Measurements from ENCODE around the gene SH3TC2. TPM values are rescaled to one million over a fixed set of nuclear protein-coding genes. Genes with fewer than 3 reads are reported as not detected.
"Not testable (repeated sequence)": the region's sequence is repeated elsewhere in the genome, so short reads cannot be mapped to it uniquely, and the experiment has no call there.

SH3TC2 gene
- total RNA-seq (2014; rRNA removed; shearing (Covaris generic)): 9.3 and 13.0 TPM in 2 replicates

DNA sequence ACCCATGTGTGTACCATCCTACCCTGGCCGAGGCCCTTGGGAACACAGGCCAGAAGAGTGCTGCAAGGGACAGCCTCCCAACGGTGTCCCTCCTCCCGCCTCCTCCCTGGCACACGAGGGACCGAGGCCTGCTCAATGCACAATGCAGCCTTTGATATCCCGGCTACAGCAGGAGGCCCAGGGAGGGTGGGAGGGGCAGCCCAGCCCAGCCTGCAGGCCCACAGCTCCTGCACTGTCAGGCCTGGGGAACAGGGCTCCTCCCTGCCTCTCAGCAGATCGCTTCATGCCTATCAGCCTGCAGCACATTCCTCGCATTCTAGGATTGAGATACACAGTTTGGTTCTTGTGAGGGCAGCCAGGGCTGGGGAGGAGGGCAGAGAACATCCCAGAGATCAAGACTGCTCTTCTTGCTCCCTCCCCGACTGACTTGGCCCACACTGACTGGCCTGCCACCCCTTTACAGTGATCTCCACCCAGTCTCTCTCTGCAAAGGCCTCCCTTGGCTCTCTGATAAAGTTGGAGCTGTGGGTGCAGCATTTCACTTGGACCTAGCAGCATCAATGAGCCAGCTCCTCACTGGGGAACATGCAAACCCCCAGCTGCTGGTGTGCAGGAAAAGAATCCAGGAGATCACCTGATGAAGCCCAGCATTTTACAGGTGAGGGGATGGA lies at the start of gene SH3TC2:
Gene SH3TC2, minus strand, starts transcription at position 46 of the 671 bp plus-strand sequence. Its CDS starts 40 bp downstream, at position 6.
- DNase-seq (ENCODE audit: low read depth): peak; percentile 91

DNA sequence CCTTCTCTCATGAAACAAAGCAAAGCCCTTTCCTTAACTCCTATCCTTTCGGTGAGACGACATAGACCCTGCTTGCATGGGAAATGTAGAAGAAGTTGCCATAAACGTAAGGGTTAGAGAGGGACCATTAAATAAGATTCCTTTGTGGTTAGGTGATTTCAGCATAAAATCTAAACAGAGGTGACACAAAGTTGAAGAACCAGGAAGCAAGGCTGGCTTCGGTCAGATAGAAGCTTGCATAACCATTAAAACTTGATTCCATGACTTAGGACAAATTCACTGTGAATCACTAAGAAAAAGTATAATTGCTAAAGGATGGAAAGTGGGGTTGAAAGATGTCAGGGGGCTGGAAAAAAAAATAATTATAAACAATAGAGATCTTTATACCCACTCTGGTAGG lies 47.5 kb upstream of the SH3TC2 start:
- no peak for DNase-seq (ENCODE audit: low read depth)

DNA sequence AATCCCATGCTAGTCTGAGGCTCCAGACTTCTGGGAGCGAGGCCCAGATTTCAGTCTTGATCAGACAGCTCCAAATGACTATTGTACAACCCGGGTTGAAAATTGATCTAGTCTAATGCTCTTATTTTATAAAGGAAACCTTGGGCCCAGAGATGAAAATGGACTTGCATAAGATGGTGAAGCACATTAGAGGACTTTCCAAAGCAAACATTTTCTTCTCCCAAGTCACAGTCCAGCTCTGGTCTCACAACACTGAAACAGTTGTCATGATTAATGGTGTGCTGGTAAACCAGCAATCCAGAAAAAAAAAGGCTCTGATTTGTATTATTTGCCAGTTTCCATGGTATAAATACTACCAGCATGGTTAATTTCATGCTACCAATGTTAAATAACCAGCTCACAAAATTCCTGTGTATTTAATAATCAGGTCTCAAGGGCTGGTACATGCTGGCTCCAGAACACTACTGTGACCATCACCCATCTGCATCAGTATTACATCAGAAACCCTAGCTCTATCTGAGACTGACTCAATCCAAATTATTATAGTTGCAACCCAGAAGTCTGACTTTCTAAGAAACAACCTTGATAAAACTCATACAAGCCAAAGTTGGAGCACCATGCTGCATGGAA lies 45.9 kb upstream of the SH3TC2 start:
- DNase-seq (ENCODE audit: low read depth): no peak

DNA sequence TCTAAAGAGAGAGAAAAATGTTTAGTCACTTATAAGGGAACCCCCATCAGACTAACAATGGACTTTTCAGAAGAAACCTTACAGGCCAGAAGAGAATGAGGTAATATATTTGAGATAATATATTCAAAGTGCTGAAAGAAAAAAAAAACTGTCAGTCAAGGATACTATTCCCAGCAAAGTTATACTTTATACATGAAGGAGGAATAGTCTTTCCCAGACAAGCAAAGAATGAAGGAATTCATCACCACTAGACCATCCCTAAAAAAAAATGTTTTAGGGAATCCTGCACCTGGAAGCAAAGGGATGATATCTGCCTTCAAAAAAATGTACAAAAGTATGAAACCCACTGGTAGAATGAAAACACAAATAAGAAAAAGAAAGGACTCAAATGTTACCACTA lies 37.5 kb upstream of the SH3TC2 start:
- DNase-seq (ENCODE audit: low read depth): no peak

DNA sequence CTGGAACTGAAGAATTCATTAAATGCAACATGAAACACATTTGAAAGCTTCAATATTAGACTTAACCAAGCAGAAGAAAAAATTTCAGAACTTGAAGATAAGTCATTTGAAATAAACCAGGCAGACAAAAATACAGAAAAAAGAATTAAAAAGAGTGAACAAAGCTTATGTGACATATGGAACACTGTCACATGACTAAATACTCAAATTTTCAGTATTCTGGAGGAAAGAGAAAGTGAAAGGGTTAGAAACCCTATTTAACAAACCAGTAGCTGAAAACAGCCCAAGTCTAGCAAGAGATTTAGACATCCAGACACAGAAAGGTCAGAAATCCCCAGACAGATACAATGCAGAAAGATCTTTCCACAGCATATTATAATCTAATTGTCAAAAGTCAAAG lies 37.1 kb upstream of the SH3TC2 start:
- DNase-seq (ENCODE audit: low read depth): no peak

DNA sequence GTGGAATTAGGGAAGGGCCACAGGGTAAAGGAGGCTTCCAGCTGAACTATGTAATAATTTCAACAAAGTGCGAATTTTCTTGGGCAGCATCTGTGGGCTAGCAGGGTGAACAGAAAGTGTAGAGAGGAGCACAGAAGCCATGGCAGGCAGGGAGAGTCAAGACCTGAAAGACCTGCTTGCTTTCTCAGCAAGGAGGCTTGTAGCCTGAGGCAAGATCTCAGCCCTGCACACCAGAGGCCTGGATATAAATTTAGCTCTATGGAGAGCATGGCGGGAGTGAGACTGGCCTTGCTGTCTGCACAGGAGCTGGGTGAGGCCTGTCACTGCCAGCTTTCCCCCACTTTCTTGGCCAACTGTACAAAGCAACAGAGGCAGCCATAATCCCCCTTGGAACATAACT lies 32.1 kb upstream of the SH3TC2 start:
- DNase-seq (ENCODE audit: low read depth): peak; percentile 5

DNA sequence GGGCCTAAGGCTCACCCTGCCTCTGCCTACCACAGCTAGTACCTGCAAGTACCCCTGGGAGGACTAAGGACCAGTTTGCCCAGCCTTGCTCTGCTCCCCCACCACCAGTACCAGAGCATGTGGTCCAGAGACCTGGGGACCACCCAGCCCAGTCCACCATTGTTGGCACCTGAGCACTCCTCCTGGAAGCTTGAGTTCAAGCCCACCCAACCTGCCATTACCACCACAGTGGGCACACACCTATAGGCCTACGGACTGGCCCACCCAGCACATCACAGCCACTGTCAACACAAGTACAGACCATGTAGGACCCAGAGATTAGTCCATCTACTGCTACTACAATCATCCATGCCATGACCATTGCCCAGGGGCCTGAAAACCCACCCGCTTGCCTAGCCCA lies 30.8 kb upstream of the SH3TC2 start:
- DNase-seq (ENCODE audit: low read depth): no peak

DNA sequence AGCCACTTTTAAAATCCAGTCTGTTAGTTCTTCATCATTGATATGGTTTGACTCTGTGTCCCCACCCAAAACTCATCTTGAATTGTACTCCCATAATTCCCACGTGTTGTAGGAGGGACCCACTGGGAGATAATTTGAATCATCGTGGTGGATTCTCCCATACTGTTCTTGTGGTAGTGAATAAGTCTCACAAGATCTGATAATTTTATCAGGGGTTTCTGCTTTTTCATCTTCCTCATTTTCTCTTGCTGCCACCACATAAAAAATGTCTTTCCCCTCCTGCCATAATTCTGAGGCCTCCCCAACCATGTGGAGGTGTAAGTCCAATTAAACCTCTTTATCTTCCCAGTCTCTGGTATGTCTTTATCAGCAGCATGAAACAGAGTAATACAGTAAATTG lies 26.9 kb upstream of the SH3TC2 start:
- no peak for DNase-seq (ENCODE audit: low read depth)

DNA sequence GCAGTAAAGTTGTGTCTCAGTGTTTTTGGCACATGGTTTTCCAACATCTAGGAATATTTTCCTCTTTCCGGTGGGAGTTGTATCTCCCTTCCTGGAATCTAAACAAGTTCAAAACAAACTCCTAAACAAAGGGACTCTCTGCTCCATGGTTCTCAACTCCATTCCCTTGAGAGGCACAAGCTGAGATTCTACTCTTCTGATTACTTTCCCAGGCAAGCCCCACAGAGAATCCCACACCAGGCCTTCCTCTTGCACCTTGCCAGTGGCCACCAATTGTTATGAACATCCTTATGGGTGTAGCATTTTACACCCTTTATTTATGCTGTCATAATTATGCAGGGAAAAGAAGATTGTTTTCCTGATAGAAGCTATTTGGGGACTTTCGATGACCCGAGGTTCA lies 25.8 kb upstream of the SH3TC2 start:
- no peak for DNase-seq (ENCODE audit: low read depth)

DNA sequence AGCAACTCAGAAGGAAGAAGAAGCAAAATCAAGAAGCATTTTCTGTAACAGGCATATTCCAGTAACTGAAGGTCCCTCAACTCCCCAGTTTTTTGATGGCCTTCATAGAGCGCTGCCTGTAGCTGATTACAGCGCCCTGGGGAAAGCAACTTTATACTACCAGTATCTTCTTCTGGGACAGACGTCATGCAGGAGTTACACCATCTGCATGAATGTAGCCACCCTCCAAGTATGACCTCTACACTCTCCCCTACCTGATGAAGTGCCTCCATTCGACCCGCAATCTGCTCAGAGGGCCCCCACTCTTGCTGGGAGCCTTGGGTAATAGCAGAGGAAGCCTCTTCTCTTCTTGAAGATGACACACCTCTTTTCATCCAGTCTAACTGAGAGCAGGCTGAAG lies 21.0 kb upstream of the SH3TC2 start:
- DNase-seq (ENCODE audit: low read depth): no peak

DNA sequence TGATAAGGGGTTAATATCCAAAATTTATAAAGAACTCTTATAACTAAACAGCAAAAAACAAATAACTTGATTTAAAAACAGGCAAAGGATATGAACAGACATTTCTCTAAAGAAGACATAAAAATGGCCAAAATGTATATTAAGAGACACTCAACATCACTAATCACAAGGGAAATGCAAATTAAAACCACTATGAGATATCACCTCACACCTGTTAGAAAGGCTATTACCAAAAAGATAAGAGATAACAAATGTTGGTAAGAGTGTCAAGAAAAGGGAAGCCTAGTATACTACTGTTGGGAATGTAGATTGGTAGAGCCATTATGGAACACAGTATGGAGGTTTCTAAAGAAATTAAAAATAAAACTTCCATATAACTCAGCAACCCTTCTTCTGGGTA lies 19.4 kb upstream of the SH3TC2 start:
- no peak for DNase-seq (ENCODE audit: low read depth)

DNA sequence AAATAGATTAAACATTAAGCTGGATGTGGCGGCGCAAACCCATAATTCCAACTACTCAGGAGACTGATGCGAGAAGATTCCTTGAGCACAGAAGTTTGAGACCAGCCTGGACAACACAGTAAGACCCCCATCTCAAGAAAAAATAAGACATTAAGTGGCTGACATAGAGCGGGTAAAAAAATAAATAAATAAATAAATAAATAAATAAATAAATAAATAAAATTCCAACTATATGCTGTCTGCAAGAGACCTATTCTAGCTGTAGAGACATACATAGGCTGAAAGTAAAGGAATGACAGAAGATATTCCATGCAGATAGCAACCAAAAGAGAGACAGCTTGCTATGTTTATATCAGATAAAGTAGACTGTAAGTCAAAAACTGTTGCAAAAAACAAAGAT lies 17.4 kb upstream of the SH3TC2 start:
- no peak for DNase-seq (ENCODE audit: low read depth)

DNA sequence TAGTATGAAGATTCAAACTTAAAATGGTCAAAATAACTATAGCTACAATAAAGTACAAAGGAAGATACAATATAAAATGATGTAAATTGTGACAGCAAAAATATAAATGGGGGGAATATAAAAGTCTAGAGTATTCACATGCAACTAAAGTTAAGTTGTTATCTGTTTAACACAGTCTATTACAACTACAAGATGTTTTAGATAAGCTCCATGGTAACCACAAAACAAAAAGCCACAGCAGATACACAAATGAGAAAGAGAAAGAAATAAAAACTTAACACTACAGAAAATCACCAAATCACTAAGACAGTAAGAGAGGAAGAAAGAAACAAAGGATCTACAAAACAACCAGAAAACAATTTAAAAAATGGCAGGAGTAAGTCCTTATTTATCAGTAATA lies 17.0 kb upstream of the SH3TC2 start:
- DNase-seq (ENCODE audit: low read depth): peak; percentile 68

DNA sequence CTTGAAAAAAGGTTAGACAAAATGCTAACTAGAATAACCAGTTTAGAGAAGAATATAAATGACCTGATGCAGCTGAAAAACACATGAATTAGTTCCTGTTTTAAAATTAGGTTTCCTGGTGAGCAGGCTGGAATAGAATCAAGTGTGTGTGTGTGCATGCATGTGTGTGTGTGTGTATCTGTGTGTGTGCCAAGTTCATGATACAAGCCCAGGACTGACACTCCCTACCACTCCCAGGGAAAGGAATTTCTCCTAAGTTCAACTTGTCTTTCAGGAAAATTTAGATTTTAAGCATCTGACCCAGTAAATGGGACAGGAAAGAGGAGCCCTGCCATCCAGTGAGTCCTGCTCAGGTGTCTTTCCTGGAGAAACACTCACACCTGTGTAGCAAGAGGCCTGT lies 11.2 kb upstream of the SH3TC2 start:
- not testable (repeated sequence) for DNase-seq (ENCODE audit: low read depth)

DNA sequence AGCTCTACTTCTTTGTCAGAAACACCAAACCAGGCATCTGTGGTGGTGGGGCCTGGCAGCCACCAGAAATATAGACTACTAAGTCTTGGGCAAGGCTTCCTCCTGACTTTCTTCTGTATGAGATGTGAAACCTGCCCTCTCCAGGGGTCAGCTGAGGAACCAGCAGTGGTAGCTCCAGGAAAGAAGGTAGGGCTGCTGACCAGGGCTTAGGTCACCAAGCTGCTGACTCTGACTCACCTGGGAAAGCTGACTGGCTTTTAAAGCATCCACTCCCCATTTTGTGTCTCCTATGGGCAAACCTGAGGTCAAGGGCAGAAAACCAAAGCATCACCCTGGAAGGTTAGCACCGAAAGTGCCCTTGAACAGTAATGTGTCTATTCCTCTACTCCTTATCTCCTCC lies 10.4 kb upstream of the SH3TC2 start:
- DNase-seq (ENCODE audit: low read depth): no peak

DNA sequence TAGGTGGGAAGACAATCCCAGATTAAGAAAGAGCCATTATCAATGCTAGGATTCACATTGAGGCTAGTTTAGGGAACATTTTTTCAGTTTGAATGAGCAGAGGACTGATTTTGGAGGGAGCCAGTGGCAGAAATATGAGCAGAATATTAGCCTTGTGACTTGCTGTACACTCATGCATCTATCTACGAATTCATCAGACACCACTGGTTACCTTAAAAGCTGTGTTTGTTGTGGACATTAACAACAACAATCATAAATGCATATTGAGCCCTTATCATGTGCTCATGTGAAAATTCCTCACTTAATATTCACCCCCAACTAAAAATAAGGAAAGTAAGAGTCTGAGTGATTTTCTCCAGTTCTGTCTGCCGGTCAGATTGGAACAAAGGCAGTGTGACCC lies 9.9 kb upstream of the SH3TC2 start:
- DNase-seq (ENCODE audit: low read depth): no peak

DNA sequence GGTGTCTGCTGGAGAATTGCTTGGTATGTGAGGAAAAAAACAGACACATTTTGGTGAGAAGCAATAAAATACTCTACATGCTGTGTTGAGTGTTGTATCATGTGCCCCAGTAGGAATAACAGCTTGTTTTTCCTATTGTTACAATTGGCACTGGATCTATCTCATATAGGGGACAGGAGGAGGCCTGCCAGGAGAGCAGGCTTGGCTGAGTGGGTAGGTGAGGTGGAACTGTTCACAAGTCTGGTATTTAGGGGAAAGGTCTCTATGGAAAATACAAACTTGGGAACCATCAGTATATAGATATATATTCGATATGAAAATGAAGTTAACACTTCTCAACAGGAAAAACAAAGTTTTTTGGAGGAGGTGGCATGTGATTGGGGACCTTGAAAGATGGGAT lies 9.5 kb upstream of the SH3TC2 start:
- no peak for DNase-seq (ENCODE audit: low read depth)

DNA sequence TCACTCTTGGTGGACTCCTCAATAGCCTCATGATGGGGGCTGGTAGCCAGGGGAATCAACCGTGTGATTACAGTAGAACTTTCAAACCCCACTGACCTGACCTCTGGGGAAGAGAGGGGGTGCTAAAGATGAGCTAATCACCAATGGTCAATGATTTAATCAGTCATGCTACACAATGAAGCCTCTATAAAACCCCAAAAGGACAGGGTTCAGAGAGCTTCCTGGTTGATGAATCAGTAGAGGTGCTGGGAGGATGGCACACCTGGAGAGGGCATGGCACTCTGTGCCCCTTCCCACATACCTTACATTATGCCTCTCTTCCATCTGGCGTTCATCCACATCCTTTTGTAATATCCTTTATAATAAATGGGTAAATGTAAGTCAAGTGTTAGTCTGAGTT lies 8.9 kb upstream of the SH3TC2 start:
- no peak for DNase-seq (ENCODE audit: low read depth)

DNA sequence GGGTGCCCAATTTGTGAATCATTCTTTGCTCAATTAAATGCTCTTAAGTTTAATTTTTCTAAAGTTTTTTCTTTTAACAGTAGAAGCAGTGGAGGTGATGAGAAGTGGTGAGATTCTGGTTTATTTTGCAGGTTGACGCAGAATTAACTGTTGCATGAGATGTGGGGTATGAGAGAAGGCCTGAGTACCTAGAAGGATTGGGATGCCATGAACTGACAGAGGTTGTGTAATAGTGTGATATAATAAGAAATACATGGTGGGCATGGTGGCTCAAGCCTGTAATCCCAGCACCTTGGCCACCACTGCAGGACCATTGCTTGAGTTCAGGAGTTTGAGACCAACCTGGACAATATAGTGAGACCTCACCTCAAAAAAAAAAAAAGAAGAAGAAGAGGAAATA lies 8.4 kb upstream of the SH3TC2 start:
- DNase-seq (ENCODE audit: low read depth): no peak

DNA sequence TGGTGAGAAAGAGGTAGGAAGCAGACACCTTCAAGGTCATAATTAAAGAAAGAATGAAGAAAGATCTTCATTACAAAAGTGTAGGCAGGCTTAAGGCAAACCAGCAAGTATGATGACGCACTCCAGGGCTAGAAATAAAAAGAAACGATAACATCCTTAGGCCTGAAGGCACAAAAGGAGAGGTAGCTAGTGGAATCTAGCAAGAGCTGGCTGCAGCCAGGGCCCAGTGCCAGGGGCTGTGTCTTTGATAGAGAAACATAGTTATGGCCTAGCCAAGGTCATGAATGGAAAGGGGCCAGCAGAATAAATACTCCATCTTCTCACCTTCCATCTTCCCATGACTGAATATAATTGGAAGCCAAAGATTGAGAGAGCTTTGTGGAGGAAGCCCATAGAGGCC lies 6.8 kb upstream of the SH3TC2 start:
- no peak for DNase-seq (ENCODE audit: low read depth)

DNA sequence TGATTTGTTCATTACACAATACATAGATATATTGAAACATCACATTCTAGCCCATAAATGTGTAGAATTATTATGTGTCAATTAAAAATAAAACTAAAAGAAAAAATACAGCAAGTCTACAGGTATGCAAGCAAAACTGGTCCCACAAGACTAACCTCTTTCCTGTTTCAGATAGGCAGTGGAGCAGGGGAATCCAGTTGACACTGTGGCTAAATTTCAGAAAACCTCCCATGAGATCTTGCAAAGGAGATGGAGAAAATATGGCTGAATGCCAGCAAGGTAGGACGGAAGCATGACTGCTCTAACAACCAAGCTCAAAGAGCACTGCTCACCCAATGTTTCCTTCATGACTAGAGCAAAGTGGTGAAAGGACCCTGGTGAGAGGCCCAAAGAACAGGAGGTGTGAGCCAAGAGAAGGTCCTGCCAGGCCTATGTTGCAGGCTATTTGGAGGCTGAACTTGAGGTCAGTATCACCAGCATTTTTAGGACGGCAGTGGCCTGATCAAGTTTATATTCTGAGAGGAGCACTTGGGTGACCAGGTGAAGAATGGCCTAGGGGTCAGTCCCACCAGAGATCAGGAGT lies 1.1 kb upstream of the SH3TC2 start:
- DNase-seq (ENCODE audit: low read depth): no peak

DNA sequence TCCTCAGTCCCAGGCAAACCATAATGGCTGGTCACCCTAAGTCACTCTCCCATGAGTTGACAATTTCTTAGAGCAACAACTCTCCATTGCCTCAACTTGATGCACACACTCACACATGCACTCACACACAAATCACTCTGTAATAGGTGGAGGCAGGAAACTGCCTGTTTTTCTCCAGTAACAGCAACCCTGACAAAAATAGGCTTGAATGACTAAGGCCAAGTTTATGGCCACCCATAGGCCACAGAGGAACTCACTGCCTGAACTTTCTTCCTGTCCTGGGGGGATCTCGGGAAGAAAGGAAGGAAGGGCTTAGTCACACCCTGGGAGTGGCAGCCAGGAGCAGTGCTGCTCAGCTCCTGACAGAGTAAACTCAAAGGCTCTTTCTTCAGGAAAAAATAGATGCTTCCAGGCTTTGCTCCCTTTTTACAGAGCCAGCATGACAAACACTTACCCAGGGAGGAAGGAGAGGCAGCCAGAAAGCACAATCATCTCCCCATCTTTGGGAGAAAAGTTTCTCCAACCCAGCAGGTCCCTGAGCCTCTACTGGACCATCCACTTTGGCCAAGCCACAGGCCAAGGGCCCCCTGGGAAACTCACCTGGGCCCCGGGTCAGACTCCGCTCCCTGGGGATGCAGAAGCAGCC lies 368 bp downstream of the SH3TC2 start:
- peak; percentile 98 for DNase-seq (ENCODE audit: low read depth)

DNA sequence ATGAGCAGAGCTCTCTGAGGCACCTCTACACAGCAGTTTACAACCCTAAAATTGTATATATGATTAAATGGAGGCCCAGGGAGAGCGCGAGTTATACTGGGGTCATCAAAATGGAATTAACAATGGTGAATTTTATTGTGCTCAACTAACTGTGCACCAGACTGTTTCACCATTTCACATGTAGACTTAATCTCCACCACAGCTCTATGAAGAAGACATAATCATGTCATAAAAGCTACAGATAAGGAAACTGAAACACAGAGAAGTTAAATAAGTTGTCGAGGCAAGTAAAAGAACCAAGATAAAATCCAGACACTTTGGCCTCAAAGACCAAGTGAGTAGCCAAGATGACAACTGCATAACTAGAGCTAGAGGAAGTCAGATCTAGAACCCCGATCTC lies 1.5 kb downstream of the SH3TC2 start:
- DNase-seq (ENCODE audit: low read depth): no peak

Measured in RPMI7951 (cell line).